Astrocyte (in vitro differentiated cells and primary cell): ENCODE data around the gene ZNF765. TPM values are rescaled to one million over a fixed set of nuclear protein-coding genes. Genes with fewer than 3 reads are reported as not detected.

Experiments
- DNase-seq: peaks from one replicate; pipeline ENCODE4 v3.0.0-alpha.2; 2010; ENCODE audit warnings: low read depth
- FAIRE-seq: peaks from 2 replicates; lab custom pipeline; 2011; peaks lifted over from hg19 to GRCh38; lab: Jason Lieb, UNC
- H2AFZ ChIP-seq: 2 replicates; pipeline ENCODE4 v1.6.0; 2012; ENCODE audit warnings: low read depth, low read length, inconsistent platforms
- H3K27ac ChIP-seq: 2 replicates; pipeline ENCODE4 v1.5.1; 2011; ENCODE audit warnings: low read depth, low read length, inconsistent platforms
- H3K27me3 ChIP-seq: 2 replicates; pipeline ENCODE4 v1.6.0; 2011; ENCODE audit warnings: low read length, inconsistent platforms; ENCODE audit not compliant: insufficient read depth
- H3K36me3 ChIP-seq: 2 replicates; pipeline ENCODE4 v1.5.1; 2011; ENCODE audit warnings: low read length, inconsistent platforms; ENCODE audit not compliant: insufficient read depth
- H3K4me1 ChIP-seq: 2 replicates; pipeline ENCODE4 v1.5.1; 2011; ENCODE audit warnings: low read length, inconsistent platforms; ENCODE audit not compliant: insufficient read depth
- H3K4me2 ChIP-seq: 2 replicates; pipeline ENCODE4 v1.6.0; 2012; ENCODE audit warnings: low read length, inconsistent platforms
- H3K4me3 ChIP-seq: 2 replicates; pipeline ENCODE4 v1.5.1; 2011; ENCODE audit warnings: low read depth, mild to moderate bottlenecking, low read length, inconsistent platforms; ENCODE audit not compliant: insufficient read depth
- H3K79me2 ChIP-seq: 2 replicates; pipeline ENCODE4 v1.6.0; 2012; ENCODE audit warnings: mild to moderate bottlenecking, low read length, inconsistent platforms; ENCODE audit not compliant: insufficient read depth
- H3K9ac ChIP-seq: 2 replicates; pipeline ENCODE4 v1.6.0; 2012; ENCODE audit warnings: mild to moderate bottlenecking, low read length, inconsistent platforms
- H3K9me3 ChIP-seq: 2 replicates; pipeline ENCODE4 v1.5.1; 2012; ENCODE audit warnings: low read depth, mild to moderate bottlenecking, low read length, inconsistent platforms; ENCODE audit not compliant: insufficient read depth
- H4K20me1 ChIP-seq: 2 replicates; pipeline ENCODE4 v1.6.0; 2012; ENCODE audit warnings: low read length, inconsistent platforms; ENCODE audit not compliant: insufficient read depth
- H3K27ac Mint-ChIP-seq: one replicate; pipeline ENCODE4 v1.8.0; 2021; ENCODE audit warnings: mild to moderate bottlenecking, mixed read lengths; ENCODE audit not compliant: unreplicated experiment
- H3K27me3 Mint-ChIP-seq: one replicate; pipeline ENCODE4 v1.8.0; 2021; ENCODE audit warnings: low read depth, mixed read lengths; ENCODE audit not compliant: unreplicated experiment
- H3K36me3 Mint-ChIP-seq: one replicate; pipeline ENCODE4 v1.8.0; 2021; ENCODE audit warnings: low read depth, mixed read lengths; ENCODE audit not compliant: unreplicated experiment
- H3K4me1 Mint-ChIP-seq: one replicate; pipeline ENCODE4 v1.8.0; 2021; ENCODE audit warnings: low read depth, mixed read lengths; ENCODE audit not compliant: unreplicated experiment
- H3K4me3 Mint-ChIP-seq: one replicate; pipeline ENCODE4 v1.8.0; 2021; ENCODE audit warnings: mild to moderate bottlenecking, moderate library complexity, mixed read lengths; ENCODE audit not compliant: unreplicated experiment
- H3K9me3 Mint-ChIP-seq: one replicate; pipeline ENCODE4 v1.8.0; 2021; ENCODE audit warnings: mild to moderate bottlenecking, mixed read lengths; ENCODE audit not compliant: unreplicated experiment
- EZH2 ChIP-seq: IDR thresholded peaks from 2 replicates; pipeline ENCODE4 v1.6.1; 2012; ENCODE audit warnings: mild to moderate bottlenecking, low read length, inconsistent platforms; ENCODE audit not compliant: insufficient read depth
- total RNA-seq: library from RNA; stranded (reverse); gene quantifications from 2 replicates; pipeline ENCODE4 v1.2.1, GENCODE V29; 2021
- TF ChIP-seq, protein P1 (sequence below): IDR thresholded peaks from 2 replicates; pipeline ENCODE4 v1.5.1; 2011; ENCODE audit warnings: low read depth, mild to moderate bottlenecking, inconsistent platforms, low read length, moderate library complexity; ENCODE audit not compliant: insufficient read depth

ZNF765 gene
- total RNA-seq, 1 donor from 2014 or later = 8.9 TPM

DNA sequence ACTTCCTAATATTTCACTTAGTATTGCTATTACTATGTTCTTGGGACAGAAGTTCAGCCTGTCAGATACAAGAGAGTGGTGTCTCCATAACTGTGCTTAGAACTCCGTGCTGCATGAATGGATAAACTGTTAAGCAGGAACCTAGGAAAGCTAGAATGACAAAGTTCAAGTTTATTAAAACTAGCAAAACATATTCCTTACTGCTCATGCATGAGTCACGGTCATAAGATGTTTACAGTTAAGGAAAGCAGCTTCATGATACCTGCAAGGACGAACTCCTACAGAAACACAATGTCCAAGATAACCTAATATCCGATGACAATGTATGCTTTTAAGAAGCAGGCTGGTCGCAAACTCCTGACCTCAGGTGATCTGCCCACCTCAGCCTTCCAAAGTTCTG lies 6.0 kb upstream of the ZNF765 start:
- peaks cover 29% of the 10 kb centered on the region for H3K9me3 Mint-ChIP-seq

DNA sequence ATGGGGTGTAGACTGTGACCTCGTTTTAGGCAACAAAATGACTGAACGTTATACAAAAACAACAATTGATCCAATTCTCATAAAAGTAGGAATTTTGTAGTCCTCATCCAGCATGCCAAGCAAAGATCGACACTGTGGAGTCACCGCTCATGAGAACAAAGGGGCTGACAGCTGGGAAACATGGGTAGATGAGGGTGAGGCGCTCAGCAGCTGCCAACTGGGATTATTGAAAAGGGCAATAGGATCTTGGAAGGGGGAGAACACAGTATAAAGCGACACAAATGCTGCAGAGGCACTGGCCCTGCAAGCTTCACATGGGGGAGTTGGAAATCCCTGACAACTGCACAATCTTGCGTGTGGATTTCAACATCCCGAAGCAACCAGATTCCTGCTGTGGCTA lies 5.4 kb upstream of the ZNF765 start:
- no peaks in the 10 kb centered on the region for H3K36me3 ChIP-seq
- H3K4me1 Mint-ChIP-seq = peaks cover 3% of the 10 kb centered on the region
- H3K27me3 Mint-ChIP-seq = no peaks in the 10 kb centered on the region
- H3K9me3 ChIP-seq = peaks cover 5% of the 10 kb centered on the region
- H3K4me1 ChIP-seq = peaks cover 4% of the 10 kb centered on the region
- peaks cover 25% of the 10 kb centered on the region for H3K36me3 Mint-ChIP-seq
- no peak for FAIRE-seq
- H2AFZ ChIP-seq = no peak overlapping the region
- peaks cover 27% of the 10 kb centered on the region for H3K9me3 Mint-ChIP-seq
- no peaks in the 10 kb centered on the region for H3K79me2 ChIP-seq
- H3K27ac Mint-ChIP-seq = no peak overlapping the region
- no peak for TF ChIP-seq EZH2
- TF ChIP-seq, protein P1, sequence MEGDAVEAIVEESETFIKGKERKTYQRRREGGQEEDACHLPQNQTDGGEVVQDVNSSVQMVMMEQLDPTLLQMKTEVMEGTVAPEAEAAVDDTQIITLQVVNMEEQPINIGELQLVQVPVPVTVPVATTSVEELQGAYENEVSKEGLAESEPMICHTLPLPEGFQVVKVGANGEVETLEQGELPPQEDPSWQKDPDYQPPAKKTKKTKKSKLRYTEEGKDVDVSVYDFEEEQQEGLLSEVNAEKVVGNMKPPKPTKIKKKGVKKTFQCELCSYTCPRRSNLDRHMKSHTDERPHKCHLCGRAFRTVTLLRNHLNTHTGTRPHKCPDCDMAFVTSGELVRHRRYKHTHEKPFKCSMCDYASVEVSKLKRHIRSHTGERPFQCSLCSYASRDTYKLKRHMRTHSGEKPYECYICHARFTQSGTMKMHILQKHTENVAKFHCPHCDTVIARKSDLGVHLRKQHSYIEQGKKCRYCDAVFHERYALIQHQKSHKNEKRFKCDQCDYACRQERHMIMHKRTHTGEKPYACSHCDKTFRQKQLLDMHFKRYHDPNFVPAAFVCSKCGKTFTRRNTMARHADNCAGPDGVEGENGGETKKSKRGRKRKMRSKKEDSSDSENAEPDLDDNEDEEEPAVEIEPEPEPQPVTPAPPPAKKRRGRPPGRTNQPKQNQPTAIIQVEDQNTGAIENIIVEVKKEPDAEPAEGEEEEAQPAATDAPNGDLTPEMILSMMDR = no peak
- H3K9ac ChIP-seq = no peak overlapping the region
- no peak for DNase-seq
- H3K4me3 ChIP-seq = no peak overlapping the region
- no peaks in the 10 kb centered on the region for H3K27me3 ChIP-seq
- no peaks in the 10 kb centered on the region for H4K20me1 ChIP-seq
- no peak overlapping the region for H3K4me2 ChIP-seq
- H3K27ac ChIP-seq = no peak overlapping the region
- H3K4me3 Mint-ChIP-seq = no peak overlapping the region

More for the DNA sequence above, 6.0 kb upstream of the ZNF765 start:
- no peak overlapping the region for H2AFZ ChIP-seq
- H3K9me3 ChIP-seq = peaks cover 8% of the 10 kb centered on the region
- H3K27me3 ChIP-seq = no peaks in the 10 kb centered on the region
- H3K4me1 Mint-ChIP-seq = peaks cover 3% of the 10 kb centered on the region
- TF ChIP-seq, protein P1 = no peak
- no peak for TF ChIP-seq EZH2
- no peaks in the 10 kb centered on the region for H4K20me1 ChIP-seq
- H3K79me2 ChIP-seq = no peaks in the 10 kb centered on the region
- no peak overlapping the region for H3K4me3 Mint-ChIP-seq
- no peak overlapping the region for H3K9ac ChIP-seq
- no peak overlapping the region for H3K27ac ChIP-seq
- no peaks in the 10 kb centered on the region for H3K4me1 ChIP-seq
- no peaks in the 10 kb centered on the region for H3K36me3 ChIP-seq
- no peaks in the 10 kb centered on the region for H3K27me3 Mint-ChIP-seq
- FAIRE-seq (no peak), DNase-seq (no peak)
- no peak overlapping the region for H3K4me3 ChIP-seq
- no peak overlapping the region for H3K27ac Mint-ChIP-seq
- peaks cover 26% of the 10 kb centered on the region for H3K36me3 Mint-ChIP-seq
- no peak overlapping the region for H3K4me2 ChIP-seq

DNA sequence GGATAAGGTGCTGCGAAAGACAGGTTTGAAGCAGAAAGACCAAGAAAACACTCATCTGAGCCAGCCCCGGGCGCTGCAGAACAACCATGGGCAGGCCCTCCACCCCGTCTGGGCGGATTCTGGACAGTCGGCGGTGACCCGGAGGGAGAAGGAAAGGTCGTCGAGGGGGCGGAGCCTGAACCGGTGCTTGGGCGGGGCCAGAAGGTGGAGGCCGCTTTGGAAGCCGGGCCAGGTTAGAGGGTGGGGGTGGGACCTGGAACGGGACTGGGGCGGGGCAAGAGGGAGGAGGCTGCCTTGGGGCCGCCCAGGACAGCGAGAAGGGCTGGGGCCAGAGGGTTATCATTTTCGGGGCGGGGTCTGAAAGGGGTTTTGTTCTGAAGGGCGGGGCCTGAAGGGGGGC lies 5.0 kb upstream of the ZNF765 start:
- H3K27me3 ChIP-seq = no peaks in the 10 kb centered on the region
- no peak overlapping the region for H3K9ac ChIP-seq
- H3K9me3 ChIP-seq = peaks cover 5% of the 10 kb centered on the region
- H3K27ac ChIP-seq = no peak overlapping the region
- FAIRE-seq (no peak), DNase-seq (no peak)
- no peak overlapping the region for H2AFZ ChIP-seq
- TF ChIP-seq, protein P1 = no peak
- TF ChIP-seq EZH2 = no peak
- peaks cover 21% of the 10 kb centered on the region for H3K36me3 Mint-ChIP-seq
- no peaks in the 10 kb centered on the region for H3K79me2 ChIP-seq
- H3K4me2 ChIP-seq = no peak overlapping the region
- H3K36me3 ChIP-seq = no peaks in the 10 kb centered on the region
- H3K4me3 Mint-ChIP-seq = no peak overlapping the region
- peaks cover 23% of the 10 kb centered on the region for H3K9me3 Mint-ChIP-seq
- no peak overlapping the region for H3K4me3 ChIP-seq
- peaks cover 3% of the 10 kb centered on the region for H3K4me1 Mint-ChIP-seq
- no peaks in the 10 kb centered on the region for H3K27me3 Mint-ChIP-seq
- H3K27ac Mint-ChIP-seq = no peak overlapping the region
- no peaks in the 10 kb centered on the region for H4K20me1 ChIP-seq
- peaks cover 5% of the 10 kb centered on the region for H3K4me1 ChIP-seq
